Prostate gland (tissue), 2 donors: ENCODE measurements around the gene RUFY4. TPM values are rescaled to one million over a fixed set of nuclear protein-coding genes. Genes with fewer than 3 reads are reported as not detected.

Experiments used
- DNase-seq: peaks from one replicate; pipeline ENCODE4 v3.0.0-alpha.2; 2019; ENCODE audit warnings: low spot score
- H3K27ac ChIP-seq, 2 donors: fragments of 200-600 bp; sonication (generic); 2 replicates each; pipeline ENCODE4 v1.5.1; 2017 to 2019
- H3K27me3 ChIP-seq: fragments of 200-600 bp; sonication (generic); replicated peaks from 2 replicates; pipeline ENCODE4 v1.5.1; 2019; ENCODE audit not compliant: insufficient read depth
- H3K36me3 ChIP-seq, 2 donors: fragments of 200-600 bp; sonication (generic); 1 replicate in 1 of 2; 2 replicates in 1 of 2; pipeline versions ENCODE4 v1.5.1 to v1.8.1; 2017 to 2019
- H3K4me1 ChIP-seq: fragments of 200-600 bp; sonication (generic); replicated peaks from 2 replicates; pipeline ENCODE4 v1.5.1; 2019
- H3K4me3 ChIP-seq, 2 donors: fragments of 200-600 bp; sonication (generic); 2 replicates each; pipeline ENCODE4 v1.5.1; 2017 to 2019
- H3K9me3 ChIP-seq: fragments of 200-600 bp; sonication (generic); 2 replicates; pipeline ENCODE4 v1.5.1; 2017
- CTCF ChIP-seq, 4 experiments: fragments of 200-600 bp in 2 of 4; fragments of 450-650 bp in 2 of 4; sonication (generic) in 2 of 4; IDR thresholded peaks; 1 replicate in 3 of 4; 2 replicates in 1 of 4; pipeline ENCODE4 v1.5.1; 2016 to 2019; ENCODE audit warnings: antibody characterized with exemption in 4 of 4, mild to moderate bottlenecking in 2 of 4, moderate library complexity in 2 of 4
- POLR2A ChIP-seq: fragments of 450-650 bp; IDR thresholded peaks from one replicate; pipeline ENCODE4 v1.6.1; 2016; ENCODE audit warnings: antibody characterized with exemption, mild to moderate bottlenecking
- POLR2AphosphoS5 ChIP-seq: sonication (generic); formaldehyde crosslinking; IDR thresholded peaks from one replicate; pipeline ENCODE4 v1.6.1; 2017; ENCODE audit warnings: antibody characterized with exemption
- WGBS: methylation state at CpG from one replicate; pipeline ENCODE4 v1.1.5; 2018; 5-methylcytosine and 5-hydroxymethylcytosine counted together
- intact Hi-C: fragments of 100-400 bp; cut with DNase I; formaldehyde crosslinking; loops from one replicate; pipeline ENCODE4 v1.14.2; 2022
- total RNA-seq, 2 donors: library from RNA; depleted of rRNA; stranded (reverse); fragments of >200 nt; gene quantifications; one replicate each; pipeline ENCODE4 v1.1.0, GENCODE V29; 2016

Gene RUFY4
- total RNA-seq, 2 donors from 2014 or later: 0.11 to 0.27 TPM

DNA sequence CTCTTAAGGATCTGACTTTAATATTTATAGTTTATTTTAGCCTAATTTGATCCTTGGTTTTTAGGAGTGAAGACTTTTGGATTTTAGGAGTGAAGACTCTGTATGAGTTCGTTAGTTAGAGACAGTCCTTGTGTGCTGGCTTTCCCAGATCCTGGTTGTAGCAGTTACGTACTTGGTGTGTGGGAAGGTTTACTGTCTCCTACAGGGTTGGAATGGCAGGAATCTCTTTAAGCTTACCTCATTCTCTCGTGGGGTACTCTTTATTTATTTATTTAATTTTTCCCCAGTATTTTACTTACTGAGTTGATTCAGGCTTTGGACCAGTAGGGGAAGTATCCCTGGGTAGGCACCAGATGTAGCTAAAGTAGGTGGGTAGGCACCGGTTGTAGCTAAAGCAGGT is 54.9 kb downstream of the RUFY4 start:
- Histone ChIP-seq H3K4me3 (no peak overlapping the region), H3K27ac (no peak overlapping the region), H3K9me3 (no peaks in the 10 kb centered on the region), H3K27me3 (no peaks in the 10 kb centered on the region), H3K36me3 (no peaks in the 10 kb centered on the region), H3K4me1 (no peaks in the 10 kb centered on the region)
- TF ChIP-seq POLR2A: no peak
- TF ChIP-seq CTCF (IDR thresholded peaks at IDR 0.05): no peak
- no peak for TF ChIP-seq POLR2AphosphoS5
- WGBS: 84% methylated on average over 4 of the region's 4 CpGs
- no peak for DNase-seq
- intact Hi-C loops: no loop called here

DNA sequence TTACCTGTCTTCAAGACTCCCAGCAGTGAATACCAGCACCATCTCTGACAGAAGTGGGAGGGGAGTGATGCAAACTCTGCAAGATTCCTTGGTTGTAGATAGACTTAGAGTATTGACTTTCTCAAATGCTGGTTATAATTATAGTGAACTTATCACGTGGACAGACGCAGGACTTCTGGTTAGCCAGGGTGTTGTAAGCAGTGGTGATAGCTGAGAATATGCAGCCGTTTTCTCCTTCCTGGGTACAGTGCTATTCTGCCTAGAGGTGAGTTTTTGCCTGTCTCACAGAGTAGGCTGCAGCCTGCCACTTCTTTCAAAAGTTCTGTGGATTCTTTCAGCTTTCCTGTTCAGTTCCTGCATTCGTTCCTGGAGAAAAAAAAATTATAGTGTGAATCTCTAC is 56.0 kb downstream of the RUFY4 start:
- H3K9me3 ChIP-seq: no peaks in the 10 kb centered on the region
- 58% methylated on average over 4 of the region's 4 CpGs for WGBS
- no peaks in the 10 kb centered on the region for H3K4me1 ChIP-seq
- TF ChIP-seq POLR2AphosphoS5 (no peak), CTCF (IDR thresholded peaks at IDR 0.05) (no peak), POLR2A (no peak)
- no peak for DNase-seq
- no peaks in the 10 kb centered on the region for H3K36me3 ChIP-seq
- H3K27ac ChIP-seq: no peak overlapping the region
- intact Hi-C loops: no loop called here
- H3K4me3 ChIP-seq: no peak overlapping the region
- no peaks in the 10 kb centered on the region for H3K27me3 ChIP-seq

DNA sequence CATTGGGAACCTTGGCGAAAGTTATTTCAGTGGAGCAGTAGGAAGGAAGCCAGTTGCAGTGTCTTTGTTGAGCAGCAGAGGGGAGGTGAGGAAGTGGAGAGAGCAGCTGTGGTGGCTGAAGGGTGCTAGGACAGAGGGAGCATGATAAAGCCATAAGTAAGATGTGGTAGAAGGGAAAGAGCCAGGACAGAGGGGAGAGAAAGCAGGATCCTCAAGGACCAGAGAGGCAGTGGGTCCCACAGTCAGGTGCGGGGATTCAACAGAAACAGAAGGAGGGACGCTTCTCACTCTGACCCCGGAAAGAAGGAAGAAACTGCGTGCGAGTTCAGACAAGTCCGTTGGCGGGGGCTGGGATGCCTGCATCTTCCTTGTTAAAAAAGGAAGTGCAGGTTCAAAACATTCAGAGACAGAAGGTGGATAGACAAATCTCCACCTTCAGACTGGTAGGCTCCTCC is 56.6 kb downstream of the RUFY4 start, which contains the start of gene CXCR2:
TSS of gene CXCR2 (plus strand) at position 403 of the 455 bp plus-strand sequence. CDS start 8,774 bp downstream, outside the sequence.
- Histone ChIP-seq H3K27ac (no peak within 1 kb of the TSS), H3K9me3 (no peaks in the 10 kb centered on the region), H3K4me3 (no peak within 1 kb of the TSS), H3K36me3 (no peaks in the 10 kb centered on the region), H3K27me3 (no peaks in the 10 kb centered on the region), H3K4me1 (no peaks in the 10 kb centered on the region)
- intact Hi-C loops: no loop called here
- TF ChIP-seq POLR2AphosphoS5 (no peak), CTCF (IDR thresholded peaks at IDR 0.05) (peak in 1 of 4 experiments; percentile 36)
- 34% methylated on average over 8 of the region's 8 CpGs for WGBS
- peak; percentile 23 for DNase-seq

- intact Hi-C loops: no loop called here
- no peak for TF ChIP-seq CTCF (IDR thresholded peaks at IDR 0.05)
- TF ChIP-seq POLR2A: no peak
- TF ChIP-seq POLR2AphosphoS5: no peak
- WGBS: 90% methylated on average over 3 of the region's 3 CpGs
- Histone ChIP-seq H3K9me3 (no peaks in the 10 kb centered on the region), H3K36me3 (no peaks in the 10 kb centered on the region), H3K4me3 (no peak overlapping the region), H3K27ac (no peak overlapping the region), H3K4me1 (no peaks in the 10 kb centered on the region), H3K27me3 (no peaks in the 10 kb centered on the region)
- no peak for DNase-seq
Measured at GRCh38 chr2:218127929-218128455, 58.9 kb downstream of the RUFY4 start.

GRCh38 chr2:218128781-218129457 is 59.9 kb downstream of the RUFY4 start:
- Histone ChIP-seq H3K27ac (no peak overlapping the region), H3K27me3 (no peaks in the 10 kb centered on the region), H3K4me1 (no peaks in the 10 kb centered on the region), H3K9me3 (no peaks in the 10 kb centered on the region), H3K36me3 (no peaks in the 10 kb centered on the region), H3K4me3 (no peak overlapping the region)
- DNase-seq: no peak
- TF ChIP-seq POLR2AphosphoS5: no peak
- TF ChIP-seq CTCF (IDR thresholded peaks at IDR 0.05): no peak
- no peak for TF ChIP-seq POLR2A
- intact Hi-C loops: no loop called here
- 83% methylated on average over 6 of the region's 6 CpGs for whole genome bisulfite sequencing
